ENCODE data around the gene FBN3.

- no peak for TF ChIP-seq POLR2AphosphoS5 (IDR thresholded peaks at IDR 0.05; ENCODE audit: low read depth, low read length)
- no peak for TF ChIP-seq CTCF (IDR thresholded peaks at IDR 0.05)
Measured at GRCh38 chr19:8065875-8066261, 83.5 kb downstream of the FBN3 start.

Data from Panc1 (cell line).